ENCODE results near the gene GPN1.

DNA sequence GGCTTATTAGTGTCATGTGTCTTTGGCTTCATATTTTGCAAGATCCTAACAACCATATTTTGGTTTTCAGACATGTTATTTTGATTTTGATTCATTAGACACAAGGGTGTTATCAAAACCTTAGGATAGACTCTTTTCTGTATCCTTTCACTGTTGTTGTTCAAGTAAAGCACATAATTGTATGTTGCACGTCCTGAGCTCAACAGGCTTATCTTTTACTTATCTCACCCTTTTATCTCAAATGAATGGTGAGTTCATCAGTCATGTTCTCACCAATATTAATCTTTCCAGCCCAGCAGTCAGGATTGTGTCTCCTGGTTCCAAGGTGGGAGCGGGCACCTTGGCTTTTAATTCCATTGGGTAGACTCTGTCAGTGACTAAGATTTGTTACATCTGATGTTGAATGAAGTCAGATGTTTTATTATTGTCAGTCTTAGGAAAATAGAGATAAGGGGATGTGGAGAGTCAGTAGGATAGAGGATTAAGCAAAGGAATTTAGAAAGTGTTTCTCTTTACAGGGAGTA is 11.9 kb downstream of the GPN1 start:
- TF ChIP-seq, protein P1, sequence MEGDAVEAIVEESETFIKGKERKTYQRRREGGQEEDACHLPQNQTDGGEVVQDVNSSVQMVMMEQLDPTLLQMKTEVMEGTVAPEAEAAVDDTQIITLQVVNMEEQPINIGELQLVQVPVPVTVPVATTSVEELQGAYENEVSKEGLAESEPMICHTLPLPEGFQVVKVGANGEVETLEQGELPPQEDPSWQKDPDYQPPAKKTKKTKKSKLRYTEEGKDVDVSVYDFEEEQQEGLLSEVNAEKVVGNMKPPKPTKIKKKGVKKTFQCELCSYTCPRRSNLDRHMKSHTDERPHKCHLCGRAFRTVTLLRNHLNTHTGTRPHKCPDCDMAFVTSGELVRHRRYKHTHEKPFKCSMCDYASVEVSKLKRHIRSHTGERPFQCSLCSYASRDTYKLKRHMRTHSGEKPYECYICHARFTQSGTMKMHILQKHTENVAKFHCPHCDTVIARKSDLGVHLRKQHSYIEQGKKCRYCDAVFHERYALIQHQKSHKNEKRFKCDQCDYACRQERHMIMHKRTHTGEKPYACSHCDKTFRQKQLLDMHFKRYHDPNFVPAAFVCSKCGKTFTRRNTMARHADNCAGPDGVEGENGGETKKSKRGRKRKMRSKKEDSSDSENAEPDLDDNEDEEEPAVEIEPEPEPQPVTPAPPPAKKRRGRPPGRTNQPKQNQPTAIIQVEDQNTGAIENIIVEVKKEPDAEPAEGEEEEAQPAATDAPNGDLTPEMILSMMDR (IDR thresholded peaks at IDR 0.05 in 8 of 11, conservative IDR thresholded peaks at IDR 0.05 in 3 of 11), result no peak
- TF ChIP-seq POLR2A (IDR thresholded peaks at IDR 0.05), result no peak

Measured in spleen (tissue), 7 donors.